AG04449 (cell line): ENCODE results near the gene PLEKHM2.

Experiments used
- CTCF ChIA-PET: fragments of 350-600 bp; formaldehyde crosslinking; extraction: SDS; loops from one replicate; lab custom pipeline; 2021; ENCODE audit warnings: antibody characterized with exemption; lab: Yijun Ruan, JAX
- POLR2A ChIA-PET: fragments of 400-600, 350-600 bp; formaldehyde crosslinking; extraction: SDS; loops from one replicate; lab custom pipeline; 2020; ENCODE audit warnings: antibody characterized with exemption, inconsistent platforms; lab: Yijun Ruan, JAX
- DNase-seq: peaks from one replicate; pipeline ENCODE4 v3.0.0-alpha.2; 2010; ENCODE audit warnings: low read depth, low spot score
- H3K4me3 ChIP-seq: 2 replicates; pipeline ENCODE4 v1.5.1; 2011; ENCODE audit warnings: low read depth, mild to moderate bottlenecking, control low read depth, low read length
- CTCF ChIP-seq: IDR thresholded peaks from one replicate; pipeline ENCODE4 v1.5.1; 2011; ENCODE audit warnings: mild to moderate bottlenecking, moderate library complexity, low read length, control low read depth, inconsistent platforms; ENCODE audit not compliant: insufficient read depth; ENCODE audit errors: missing control alignments

Gene PLEKHM2

GRCh38 chr1:15702722-15703550, 18.8 kb downstream of the PLEKHM2 start:
- H3K4me3 ChIP-seq, result no peak overlapping the region
- ChIA-PET CTCF (interaction anchor here (0.8 to 1.3 kb wide), 2 partner anchors 11 to 13 kb away, joined by 3 read pairs; no protein-coding TSS in a partner anchor), POLR2A (interaction anchor here (0.7 kb wide), 1 partner anchor 85 kb away, joined by 3 read pairs; no protein-coding TSS in a partner anchor)
- TF ChIP-seq CTCF, result peak; percentile 10
- no peak for DNase-seq

DNA sequence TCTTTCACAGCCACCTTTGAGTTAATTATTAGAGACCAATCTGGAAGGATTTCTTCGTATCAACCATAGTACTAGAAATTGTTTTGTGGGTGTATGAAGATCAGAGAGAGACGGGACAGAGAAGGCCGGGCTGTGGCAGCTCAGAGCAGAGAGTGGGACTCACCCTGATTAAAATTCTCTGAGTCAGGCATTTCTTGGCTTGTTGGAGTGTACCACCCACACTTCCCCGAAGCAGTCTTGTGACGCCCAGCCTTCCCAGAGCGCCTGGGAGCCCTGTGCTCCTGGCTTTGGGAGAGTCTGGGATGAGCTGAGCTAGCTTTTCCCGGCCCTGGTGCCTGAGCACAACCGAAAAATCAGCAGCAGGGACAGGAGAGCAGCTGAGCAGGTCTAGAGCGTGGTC, 19.4 kb downstream of the PLEKHM2 start:
- POLR2A ChIA-PET, result no interaction called here
- peak; percentile 66 for DNase-seq
- TF ChIP-seq CTCF, result no peak
- peak overlapping the region; percentile 25 for H3K4me3 ChIP-seq
- CTCF ChIA-PET, result interaction anchor here (0.8 to 0.9 kb wide), 2 partner anchors 12 to 18 kb away, joined by 3 read pairs; no protein-coding TSS in a partner anchor

DNA sequence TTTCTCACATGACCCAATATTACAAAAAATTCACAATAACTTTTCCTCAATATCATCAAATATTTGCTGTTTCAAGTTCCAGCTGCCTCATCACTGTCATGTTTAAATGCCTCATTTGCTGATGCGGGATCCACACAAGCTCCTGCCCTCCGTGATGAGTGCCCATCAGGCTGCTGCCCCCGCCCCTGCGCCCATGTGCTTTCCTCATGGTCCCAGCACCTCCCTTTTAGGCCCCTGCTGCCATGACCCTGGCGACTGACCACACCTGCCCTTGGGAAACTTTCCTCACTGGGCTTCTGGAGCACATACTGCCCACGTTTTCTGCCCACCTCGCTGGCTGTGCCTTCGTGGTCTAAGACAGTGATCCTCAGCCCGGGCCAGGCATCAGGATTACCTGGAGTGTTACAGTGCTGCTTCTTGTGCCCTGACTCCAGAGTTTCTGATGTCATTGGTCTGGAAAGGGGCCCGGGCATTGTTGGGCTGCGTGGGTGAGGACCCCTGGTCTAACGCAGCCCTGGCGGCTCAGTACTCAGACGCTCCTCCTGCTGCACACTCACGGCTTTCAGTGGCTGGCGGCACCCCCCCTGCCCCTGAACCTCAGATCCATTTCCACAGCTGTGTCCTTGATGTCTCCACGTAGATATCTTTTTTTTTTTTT, 20.5 kb downstream of the PLEKHM2 start:
- ChIA-PET POLR2A (no interaction called here), CTCF (interaction anchor here (0.9 kb wide), 1 partner anchor 17 kb away, joined by 3 read pairs; no protein-coding TSS in a partner anchor)
- no peak for TF ChIP-seq CTCF
- no peak for DNase-seq
- H3K4me3 ChIP-seq, result no peak overlapping the region

DNA sequence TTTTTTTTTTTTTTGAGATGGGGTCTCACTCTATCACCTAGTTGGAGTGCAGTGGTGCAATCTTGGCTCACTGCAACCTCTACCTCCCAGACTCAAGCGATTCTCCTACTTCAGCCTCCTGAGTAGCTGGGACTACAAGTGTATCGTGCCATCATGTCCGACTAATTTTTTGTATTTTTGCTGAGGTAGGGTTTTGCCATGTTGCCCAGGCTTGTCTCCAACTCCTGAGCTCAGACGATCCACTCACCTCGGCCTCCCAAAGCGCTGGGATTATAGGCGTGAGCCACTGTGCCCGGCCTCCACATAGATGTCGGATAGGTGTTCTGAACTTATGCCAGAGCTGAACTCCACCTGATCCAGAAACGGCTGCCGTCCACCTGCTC, 21.1 kb downstream of the PLEKHM2 start:
- DNase-seq, result no peak
- no peak for TF ChIP-seq CTCF
- H3K4me3 ChIP-seq, result no peak overlapping the region
- ChIA-PET CTCF (no interaction called here), POLR2A (interaction anchor here (0.9 kb wide), 1 partner anchor 9 kb away, joined by 5 read pairs; no protein-coding TSS in a partner anchor)

DNA sequence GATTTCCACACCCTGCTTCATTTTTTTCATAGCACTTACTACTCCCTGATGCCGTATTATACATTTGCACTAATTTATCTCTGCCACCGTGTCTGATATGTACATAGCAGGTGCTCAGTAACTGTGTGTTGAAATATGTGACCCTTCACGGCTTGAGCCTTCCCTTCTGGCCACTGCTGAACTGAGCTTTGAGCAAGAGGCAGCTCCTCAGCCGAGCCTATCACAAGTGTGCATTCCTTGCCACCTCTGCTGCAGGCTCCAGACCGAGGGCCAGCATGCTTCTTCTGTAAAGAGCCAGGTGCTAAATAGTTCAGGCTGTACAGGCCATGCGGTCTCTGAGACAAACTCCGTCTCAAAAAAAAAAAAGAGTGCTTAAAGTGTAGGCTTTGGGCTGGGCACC, 22.6 kb downstream of the PLEKHM2 start:
- TF ChIP-seq CTCF, result no peak
- ChIA-PET POLR2A (no interaction called here), CTCF (interaction anchor here (0.7 to 1.0 kb wide), 2 partner anchors 111 to 112 kb away, joined by 3 to 4 read pairs; no protein-coding TSS in a partner anchor)
- no peak overlapping the region for H3K4me3 ChIP-seq
- DNase-seq, result no peak

GRCh38 chr1:15707239-15707925, 23.3 kb downstream of the PLEKHM2 start:
- H3K4me3 ChIP-seq, result no peak overlapping the region
- DNase-seq, result no peak
- no peak for TF ChIP-seq CTCF
- CTCF ChIA-PET, result interaction anchor here (0.7 to 1.0 kb wide), 2 partner anchors 111 to 113 kb away, joined by 3 to 4 read pairs; no protein-coding TSS in a partner anchor
- POLR2A ChIA-PET, result no interaction called here
